ENCODE measurements around the gene PNPLA8. TPM values are rescaled to one million over a fixed set of nuclear protein-coding genes. Genes with fewer than 3 reads are reported as not detected.
"Not testable (repeated sequence)": the region's sequence is repeated elsewhere in the genome, so short reads cannot be mapped to it uniquely, and the experiment has no call there.

Gene PNPLA8
- total RNA-seq, 1 donor from 2014 or later = 26.3 TPM

DNA sequence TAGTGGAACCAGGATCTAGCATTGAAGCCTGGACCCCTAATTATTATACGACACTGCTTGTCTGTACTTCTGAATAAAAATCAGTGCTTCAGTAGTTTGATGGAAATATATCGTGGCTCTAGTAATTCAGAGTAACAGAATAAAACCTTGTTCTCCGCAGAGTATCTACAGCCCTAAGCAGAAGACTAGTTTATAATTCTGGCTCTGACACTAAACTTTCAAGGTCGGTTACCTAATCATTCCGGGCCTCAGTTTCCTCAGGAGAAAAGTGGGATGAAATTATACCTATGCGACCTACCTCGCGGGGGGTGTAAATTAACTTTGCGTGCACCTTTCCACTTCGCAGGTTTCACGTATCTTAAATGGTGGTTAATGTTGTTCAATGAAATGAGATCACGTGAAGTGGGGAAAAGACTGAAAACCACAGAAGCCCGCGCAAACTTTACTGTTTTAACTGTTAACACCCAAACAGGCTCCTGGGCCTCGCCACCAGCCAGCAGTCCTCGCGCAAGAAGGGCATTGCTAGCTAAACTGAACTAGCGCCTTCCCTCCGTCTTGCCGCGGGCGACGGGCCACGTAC is 43.0 kb upstream of the PNPLA8 start:
- TF ChIP-seq, protein P1, sequence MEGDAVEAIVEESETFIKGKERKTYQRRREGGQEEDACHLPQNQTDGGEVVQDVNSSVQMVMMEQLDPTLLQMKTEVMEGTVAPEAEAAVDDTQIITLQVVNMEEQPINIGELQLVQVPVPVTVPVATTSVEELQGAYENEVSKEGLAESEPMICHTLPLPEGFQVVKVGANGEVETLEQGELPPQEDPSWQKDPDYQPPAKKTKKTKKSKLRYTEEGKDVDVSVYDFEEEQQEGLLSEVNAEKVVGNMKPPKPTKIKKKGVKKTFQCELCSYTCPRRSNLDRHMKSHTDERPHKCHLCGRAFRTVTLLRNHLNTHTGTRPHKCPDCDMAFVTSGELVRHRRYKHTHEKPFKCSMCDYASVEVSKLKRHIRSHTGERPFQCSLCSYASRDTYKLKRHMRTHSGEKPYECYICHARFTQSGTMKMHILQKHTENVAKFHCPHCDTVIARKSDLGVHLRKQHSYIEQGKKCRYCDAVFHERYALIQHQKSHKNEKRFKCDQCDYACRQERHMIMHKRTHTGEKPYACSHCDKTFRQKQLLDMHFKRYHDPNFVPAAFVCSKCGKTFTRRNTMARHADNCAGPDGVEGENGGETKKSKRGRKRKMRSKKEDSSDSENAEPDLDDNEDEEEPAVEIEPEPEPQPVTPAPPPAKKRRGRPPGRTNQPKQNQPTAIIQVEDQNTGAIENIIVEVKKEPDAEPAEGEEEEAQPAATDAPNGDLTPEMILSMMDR (IDR thresholded peaks at IDR 0.05; ENCODE audit: insufficient read depth, low read length, severe bottlenecking) = no peak
- Histone ChIP-seq H3K4me3 (ENCODE audit: low read depth, low read length) (peak overlapping the region; percentile 86), H3K36me3 (ENCODE audit: control insufficient read depth, insufficient read depth, low read length) (no peaks in the 10 kb centered on the region), H3K27me3 (ENCODE audit: control insufficient read depth, insufficient read depth, low read length) (no peaks in the 10 kb centered on the region)
- FAIRE-seq = no peak
- no peak for DNase-seq (ENCODE audit: low read depth)

DNA sequence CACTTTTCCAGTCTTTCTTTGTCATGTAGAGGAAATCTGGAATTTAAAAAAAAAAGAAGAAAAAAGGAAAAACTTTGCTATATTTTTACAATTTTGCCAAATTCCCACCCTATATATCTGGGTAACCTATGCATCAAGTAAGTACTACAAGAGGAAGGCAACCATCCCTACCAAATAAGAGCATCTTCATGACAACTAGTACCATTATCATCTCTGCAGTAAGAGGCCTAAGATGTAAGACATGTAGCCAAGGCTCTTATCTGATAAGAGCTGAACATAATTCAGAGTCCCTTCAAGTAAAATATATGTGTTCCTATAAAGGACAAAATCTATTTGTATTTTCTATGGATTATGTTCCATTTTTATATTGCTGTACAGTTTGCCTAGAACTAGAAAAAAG is 40.1 kb upstream of the PNPLA8 start:
- FAIRE-seq (no peak), DNase-seq (ENCODE audit: low read depth) (no peak)
- TF ChIP-seq, protein P1 (IDR thresholded peaks at IDR 0.05; ENCODE audit: insufficient read depth, low read length, severe bottlenecking) = no peak
- Histone ChIP-seq H3K27me3 (ENCODE audit: control insufficient read depth, insufficient read depth, low read length) (no peaks in the 10 kb centered on the region), H3K4me3 (ENCODE audit: low read depth, low read length) (no peak overlapping the region), H3K36me3 (ENCODE audit: control insufficient read depth, insufficient read depth, low read length) (no peaks in the 10 kb centered on the region)

DNA sequence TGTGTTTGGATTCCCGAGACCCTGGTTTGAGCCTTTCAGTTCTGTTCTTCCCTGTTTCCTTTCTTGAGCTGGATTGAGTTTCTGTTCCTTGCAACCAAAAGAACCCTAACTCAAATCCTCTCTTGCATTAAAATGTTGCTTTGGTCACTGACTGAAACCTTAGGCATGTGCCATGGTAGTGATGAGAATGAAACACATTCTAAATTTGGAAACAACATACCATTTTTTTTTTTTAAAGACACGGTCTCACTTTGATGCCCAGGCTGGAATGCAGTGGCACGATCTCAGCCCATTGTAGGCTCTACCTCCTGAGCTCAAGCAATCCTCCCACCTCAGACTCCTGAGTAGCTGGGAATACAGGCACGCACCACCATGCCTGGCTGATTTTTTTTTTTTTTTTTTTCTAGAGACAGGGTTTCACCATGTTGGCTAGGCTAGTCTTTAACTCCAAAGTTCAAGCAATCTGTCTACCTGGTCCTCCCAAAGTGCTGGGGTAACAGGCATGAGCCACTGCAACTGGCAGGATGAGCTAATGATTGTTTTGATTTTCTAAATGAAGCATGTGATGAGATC is 35.2 kb upstream of the PNPLA8 start:
- TF ChIP-seq, protein P1 (IDR thresholded peaks at IDR 0.05; ENCODE audit: insufficient read depth, low read length, severe bottlenecking) = no peak
- FAIRE-seq = no peak
- no peak for DNase-seq (ENCODE audit: low read depth)

DNA sequence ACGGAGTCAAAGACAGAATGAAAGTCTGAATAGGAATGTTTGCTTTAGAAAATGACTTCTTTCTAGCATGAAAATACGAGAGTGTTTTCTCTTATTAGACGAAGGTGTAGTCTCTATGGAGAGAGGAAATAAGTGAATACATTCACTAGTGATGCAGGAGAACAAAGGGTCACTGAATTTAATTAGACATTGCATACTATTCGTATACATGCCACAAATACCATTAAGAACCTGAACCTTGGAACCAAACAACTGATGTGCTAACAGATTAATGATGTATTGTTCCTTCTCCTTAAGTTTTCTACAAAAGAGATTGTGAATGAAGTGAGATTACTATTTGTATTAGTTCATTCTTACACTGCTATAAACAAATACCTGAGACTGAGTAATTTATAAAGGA is 33.3 kb upstream of the PNPLA8 start:
- DNase-seq (ENCODE audit: low read depth) = no peak
- Histone ChIP-seq H3K27me3 (ENCODE audit: control insufficient read depth, insufficient read depth, low read length) (no peaks in the 10 kb centered on the region), H3K36me3 (ENCODE audit: control insufficient read depth, insufficient read depth, low read length) (no peaks in the 10 kb centered on the region), H3K4me3 (ENCODE audit: low read depth, low read length) (no peak overlapping the region)
- no peak for FAIRE-seq
- TF ChIP-seq, protein P1 (IDR thresholded peaks at IDR 0.05; ENCODE audit: insufficient read depth, low read length, severe bottlenecking) = no peak

More for the DNA sequence above, 35.2 kb upstream of the PNPLA8 start:
- Histone ChIP-seq H3K36me3 (ENCODE audit: control insufficient read depth, insufficient read depth, low read length) (no peaks in the 10 kb centered on the region), H3K4me3 (ENCODE audit: low read depth, low read length) (no peak overlapping the region), H3K27me3 (ENCODE audit: control insufficient read depth, insufficient read depth, low read length) (no peaks in the 10 kb centered on the region)

DNA sequence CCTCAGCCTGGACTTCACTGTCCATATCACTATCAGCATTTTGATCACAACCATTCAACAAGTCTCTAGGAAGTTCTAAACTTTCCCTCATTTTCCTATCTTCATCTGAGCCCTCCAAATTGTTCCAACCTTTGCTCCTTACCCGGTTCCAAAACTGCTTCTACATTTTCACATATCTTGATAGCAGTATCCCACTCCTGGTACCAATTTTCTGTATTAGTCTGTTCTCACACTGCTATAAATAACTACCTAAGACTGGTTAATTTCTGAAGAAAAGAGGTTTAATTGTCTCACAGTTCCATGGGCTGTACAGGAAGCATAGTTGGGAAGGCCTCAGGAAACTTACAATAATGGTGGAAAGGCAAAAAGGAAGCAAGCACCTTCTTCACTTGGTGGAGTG is 31.7 kb upstream of the PNPLA8 start:
- H3K36me3 ChIP-seq (ENCODE audit: control insufficient read depth, insufficient read depth, low read length) = no peaks in the 10 kb centered on the region
- H3K4me3 ChIP-seq (ENCODE audit: low read depth, low read length) = no peak overlapping the region
- TF ChIP-seq, protein P1 (IDR thresholded peaks at IDR 0.05; ENCODE audit: insufficient read depth, low read length, severe bottlenecking) = no peak
- DNase-seq (ENCODE audit: low read depth) (no peak), FAIRE-seq (no peak)
- no peaks in the 10 kb centered on the region for H3K27me3 ChIP-seq (ENCODE audit: control insufficient read depth, insufficient read depth, low read length)

DNA sequence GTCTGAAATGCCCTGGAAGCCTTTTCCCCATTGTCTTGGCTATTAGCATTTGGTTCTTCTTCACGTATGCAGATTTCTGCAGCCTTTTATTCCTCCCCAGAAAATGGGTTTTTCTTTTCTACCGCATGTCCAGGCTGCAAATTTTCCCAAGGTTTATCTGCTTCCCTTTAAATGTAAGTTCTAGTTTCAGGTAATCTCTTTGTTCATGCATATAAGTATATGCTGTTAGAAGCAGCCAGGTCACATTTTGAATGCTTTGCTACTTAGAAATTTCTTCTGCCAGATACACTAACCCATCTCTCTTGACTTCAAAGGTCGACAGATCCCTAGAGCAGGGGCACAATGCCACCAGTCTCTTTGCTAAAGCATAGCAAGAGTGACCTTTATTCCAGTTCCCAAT is 31.3 kb upstream of the PNPLA8 start:
- H3K4me3 ChIP-seq (ENCODE audit: low read depth, low read length) = no peak overlapping the region
- H3K36me3 ChIP-seq (ENCODE audit: control insufficient read depth, insufficient read depth, low read length) = no peaks in the 10 kb centered on the region
- H3K27me3 ChIP-seq (ENCODE audit: control insufficient read depth, insufficient read depth, low read length) = no peaks in the 10 kb centered on the region
- TF ChIP-seq, protein P1 (IDR thresholded peaks at IDR 0.05; ENCODE audit: insufficient read depth, low read length, severe bottlenecking) = no peak
- FAIRE-seq (no peak), DNase-seq (ENCODE audit: low read depth) (no peak)

DNA sequence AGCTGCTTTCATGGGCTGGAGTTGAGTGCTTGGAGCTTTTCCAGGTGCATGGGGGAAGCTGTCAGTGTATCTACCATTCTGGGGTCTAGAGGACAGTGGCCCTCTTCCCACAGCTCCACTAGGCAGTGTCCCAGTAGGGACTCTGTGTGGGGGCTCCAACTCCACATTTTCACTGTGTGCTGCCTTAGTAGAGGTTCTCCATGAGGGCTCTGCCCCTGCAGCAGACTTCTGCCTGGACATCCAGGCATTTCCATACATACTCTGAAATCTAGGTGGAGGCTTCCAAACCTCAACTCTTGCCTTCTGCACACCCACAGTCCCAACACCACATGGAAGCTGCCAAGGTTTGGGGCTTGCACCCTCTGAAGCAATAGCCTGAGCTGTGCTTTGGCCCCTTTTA is 30.7 kb upstream of the PNPLA8 start:
- FAIRE-seq; DNase-seq (ENCODE audit: low read depth); H3K4me3 ChIP-seq (ENCODE audit: low read depth, low read length); H3K36me3 ChIP-seq (ENCODE audit: control insufficient read depth, insufficient read depth, low read length); H3K27me3 ChIP-seq (ENCODE audit: control insufficient read depth, insufficient read depth, low read length): not testable (repeated sequence)

DNA sequence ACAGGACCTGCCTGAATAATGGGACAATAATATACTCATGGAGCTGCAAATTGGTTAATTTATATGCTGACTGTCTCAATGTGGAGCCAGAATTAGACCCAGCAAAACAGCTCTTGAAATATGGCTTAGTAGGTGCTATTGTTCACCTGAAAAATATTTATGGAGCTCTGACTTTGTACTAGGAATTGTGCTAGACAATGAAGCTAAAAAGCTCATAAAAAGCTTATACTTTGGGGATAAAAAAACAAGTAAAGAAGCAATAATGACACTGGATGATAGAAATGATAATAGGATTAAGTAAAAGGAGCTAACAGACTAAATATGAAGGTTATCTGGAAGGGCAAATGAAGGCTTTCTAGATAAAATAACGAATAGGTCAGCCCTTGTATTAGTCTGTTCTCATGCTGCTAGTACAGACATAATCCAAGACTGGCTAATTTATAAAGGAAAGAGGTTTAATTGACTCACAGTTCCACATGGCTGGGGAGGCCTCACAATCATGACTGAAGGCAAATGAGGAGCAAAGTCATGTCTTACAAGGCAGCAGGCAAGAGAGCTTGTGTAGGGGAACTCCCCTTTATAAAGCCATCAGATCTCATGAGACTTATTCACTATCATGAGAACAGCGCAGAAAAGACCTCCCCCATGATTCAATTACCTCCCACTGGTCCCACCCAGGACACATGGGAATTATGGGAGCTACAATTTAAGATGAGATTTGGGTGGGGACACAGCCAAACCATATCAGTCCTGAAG is 22.4 kb upstream of the PNPLA8 start:
- not testable (repeated sequence) for H3K36me3 ChIP-seq (ENCODE audit: control insufficient read depth, insufficient read depth, low read length); DNase-seq (ENCODE audit: low read depth); H3K27me3 ChIP-seq (ENCODE audit: control insufficient read depth, insufficient read depth, low read length); FAIRE-seq; H3K4me3 ChIP-seq (ENCODE audit: low read depth, low read length)

Data from bronchial epithelial cell (primary cell).